GM12891 (cell line): ENCODE results near the gene ECHDC3.
A peak's percentile ranks its signal among the peaks of the same experiment; 100 is the strongest.

Source experiments
- DNase-seq: peaks from one replicate; pipeline ENCODE4 v3.0.0; 2011; ENCODE audit warnings: low spot score; ENCODE audit not compliant: insufficient read length
- FAIRE-seq: peaks from 2 replicates; lab custom pipeline; 2011; peaks lifted over from hg19 to GRCh38; lab: Jason Lieb, UNC
- PAX5 ChIP-seq: IDR thresholded peaks from 2 replicates; pipeline ENCODE4 v1.6.1; 2011; ENCODE audit warnings: low read length, moderate library complexity, mild to moderate bottlenecking; ENCODE audit not compliant: insufficient read depth, severe bottlenecking
- POLR2A ChIP-seq: IDR thresholded peaks from 2 replicates; pipeline ENCODE4 v1.6.1; 2011; ENCODE audit warnings: low read depth, low read length, control low read depth
- POLR2AphosphoS5 ChIP-seq: IDR thresholded peaks from 2 replicates; pipeline ENCODE4 v1.6.1; 2011; ENCODE audit warnings: low read depth, low read length, control low read depth
- POU2F2 ChIP-seq: IDR thresholded peaks from 2 replicates; pipeline ENCODE4 v1.6.1; 2011; ENCODE audit warnings: low read depth, mild to moderate bottlenecking, control low read depth, low read length, moderate library complexity
- SPI1 ChIP-seq: IDR thresholded peaks from 2 replicates; pipeline ENCODE4 v1.6.1; 2011; ENCODE audit warnings: low read depth, low read length, control low read depth
- TAF1 ChIP-seq: IDR thresholded peaks from 2 replicates; pipeline ENCODE4 v1.6.1; 2011; ENCODE audit warnings: low read depth, low read length, control low read depth

Gene ECHDC3

GRCh38 chr10:11776080-11776479 lies 33.9 kb downstream of the ECHDC3 start:
- DNase-seq (no peak), FAIRE-seq (no peak)
- TF ChIP-seq POLR2AphosphoS5 (no peak), TAF1 (no peak)

DNA sequence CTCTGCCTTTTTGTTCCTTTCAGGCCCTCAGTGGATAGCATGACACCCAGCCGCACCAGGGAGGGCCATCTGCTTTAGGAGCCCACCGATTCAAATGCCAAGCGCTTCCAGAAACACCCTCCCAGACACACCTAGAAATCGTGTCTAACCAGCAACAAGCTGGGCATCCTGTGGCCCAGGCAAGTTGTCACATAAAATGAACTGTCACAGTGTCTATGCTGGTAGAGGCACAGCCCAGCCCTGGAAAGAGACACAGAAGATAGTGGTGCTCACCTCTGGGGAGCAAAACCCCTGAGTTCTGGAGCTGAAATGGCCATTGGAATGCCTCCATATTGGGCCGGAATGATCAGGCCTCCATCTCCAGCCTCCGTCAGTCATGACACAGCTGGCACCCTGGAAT lies 38.9 kb downstream of the ECHDC3 start:
- no peak for TF ChIP-seq POU2F2
- FAIRE-seq = no peak

DNA sequence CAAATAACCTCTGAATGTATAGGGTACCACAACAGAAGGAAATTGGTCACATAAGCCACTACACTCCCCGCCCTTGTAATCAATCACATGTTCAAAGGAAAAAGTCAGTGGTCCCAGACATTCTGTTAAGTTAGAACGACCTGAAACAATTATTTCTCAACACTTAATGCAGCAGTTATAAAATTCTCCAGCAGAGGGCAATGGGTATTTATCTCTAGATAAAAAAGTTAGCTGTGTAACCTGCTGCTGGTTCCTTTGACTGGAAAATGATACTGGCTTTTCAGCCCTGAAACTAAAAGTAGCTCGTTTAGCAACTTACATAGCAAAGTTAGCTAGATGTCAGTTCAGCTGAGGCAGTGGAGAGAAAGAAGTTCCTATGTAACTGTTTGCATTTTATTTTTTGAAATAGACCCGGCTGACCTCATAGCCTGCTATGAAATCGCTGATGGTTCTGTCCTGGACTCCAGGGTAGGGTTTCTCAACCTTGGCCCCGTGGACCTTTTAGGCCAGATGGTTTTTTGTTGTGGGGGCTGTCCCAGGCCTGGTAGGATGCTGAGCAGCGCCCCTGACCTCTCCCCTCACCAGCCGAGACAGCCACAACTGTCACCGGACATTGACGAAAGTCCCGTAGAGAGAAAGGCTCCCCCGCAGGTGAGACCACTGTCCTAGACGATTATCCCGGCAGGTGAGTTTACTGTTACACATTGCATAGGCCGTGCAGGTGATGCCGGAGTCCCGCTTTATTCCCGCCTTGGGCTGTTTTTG lies 40.8 kb downstream of the ECHDC3 start:
- TF ChIP-seq POU2F2 (no peak), PAX5 (no peak), POLR2A (no peak), SPI1 (no peak), TAF1 (no peak), POLR2AphosphoS5 (no peak)
- DNase-seq = peak; percentile 58
- peak; percentile 33 for FAIRE-seq

More for the DNA sequence above, 38.9 kb downstream of the ECHDC3 start:
- DNase-seq = no peak

- FAIRE-seq = no peak
- no peak for TF ChIP-seq SPI1
- no peak for TF ChIP-seq POLR2A
- TF ChIP-seq TAF1 = no peak
- DNase-seq = no peak
Measured at GRCh38 chr10:11783558-11783865, 41.3 kb downstream of the ECHDC3 start.

- TF ChIP-seq PAX5 (no peak), POLR2AphosphoS5 (no peak), TAF1 (no peak), SPI1 (no peak), POLR2A (no peak), POU2F2 (no peak)
- DNase-seq = no peak
- no peak for FAIRE-seq
Measured at GRCh38 chr10:11787374-11787773, 45.2 kb downstream of the ECHDC3 start.

- no peak for FAIRE-seq
- DNase-seq = no peak
- TF ChIP-seq POLR2AphosphoS5 (no peak), PAX5 (no peak), TAF1 (no peak), POU2F2 (no peak), SPI1 (no peak), POLR2A (no peak)
Measured at GRCh38 chr10:11787846-11788245, 45.7 kb downstream of the ECHDC3 start.

DNA sequence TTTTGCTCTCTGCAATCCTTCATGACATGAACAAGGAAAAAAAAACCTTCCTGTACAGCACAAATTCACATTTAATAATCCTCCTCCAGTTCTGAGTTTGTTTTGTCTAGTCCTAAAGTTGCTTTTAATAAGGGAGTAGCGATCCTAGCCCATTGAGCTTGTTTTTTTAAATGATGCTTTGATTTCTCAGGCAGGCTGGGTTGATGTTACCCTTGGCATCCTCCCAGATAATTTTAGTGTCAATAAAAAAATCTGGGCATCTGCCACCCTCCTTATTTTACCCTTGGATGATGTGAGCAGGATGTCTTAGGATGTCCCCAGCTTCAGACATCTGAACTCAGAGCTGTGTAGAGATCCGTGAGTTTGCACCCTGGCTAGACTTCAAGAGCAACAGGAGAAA lies 47.1 kb downstream of the ECHDC3 start:
- DNase-seq = no peak
- FAIRE-seq = no peak
- no peak for TF ChIP-seq POLR2A
- no peak for TF ChIP-seq SPI1
- TF ChIP-seq POU2F2 = no peak
- TF ChIP-seq TAF1 = no peak
- TF ChIP-seq PAX5 = no peak
- no peak for TF ChIP-seq POLR2AphosphoS5

DNA sequence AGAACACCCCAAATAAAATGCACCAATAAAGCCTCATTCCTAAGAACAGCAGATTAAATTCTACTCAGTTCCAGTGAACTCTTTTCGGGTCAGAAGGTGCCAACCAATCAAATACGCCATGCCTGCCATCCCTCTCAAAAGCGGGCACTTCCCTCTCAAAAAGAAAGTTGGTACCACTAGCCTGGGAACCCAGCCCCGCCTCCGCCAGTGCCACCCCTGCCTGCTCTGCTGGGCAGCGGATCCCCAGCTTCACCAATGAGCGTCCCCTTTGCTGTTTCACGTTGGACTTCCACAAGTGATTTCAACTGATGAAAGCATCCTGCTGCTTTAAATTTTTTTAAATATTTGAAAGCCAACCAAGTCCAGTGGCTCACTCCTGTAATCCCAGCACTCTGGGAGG lies 47.8 kb downstream of the ECHDC3 start:
- DNase-seq = no peak
- FAIRE-seq = no peak
- TF ChIP-seq SPI1 (no peak), PAX5 (no peak), POLR2AphosphoS5 (no peak), POU2F2 (no peak), TAF1 (no peak), POLR2A (no peak)

DNA sequence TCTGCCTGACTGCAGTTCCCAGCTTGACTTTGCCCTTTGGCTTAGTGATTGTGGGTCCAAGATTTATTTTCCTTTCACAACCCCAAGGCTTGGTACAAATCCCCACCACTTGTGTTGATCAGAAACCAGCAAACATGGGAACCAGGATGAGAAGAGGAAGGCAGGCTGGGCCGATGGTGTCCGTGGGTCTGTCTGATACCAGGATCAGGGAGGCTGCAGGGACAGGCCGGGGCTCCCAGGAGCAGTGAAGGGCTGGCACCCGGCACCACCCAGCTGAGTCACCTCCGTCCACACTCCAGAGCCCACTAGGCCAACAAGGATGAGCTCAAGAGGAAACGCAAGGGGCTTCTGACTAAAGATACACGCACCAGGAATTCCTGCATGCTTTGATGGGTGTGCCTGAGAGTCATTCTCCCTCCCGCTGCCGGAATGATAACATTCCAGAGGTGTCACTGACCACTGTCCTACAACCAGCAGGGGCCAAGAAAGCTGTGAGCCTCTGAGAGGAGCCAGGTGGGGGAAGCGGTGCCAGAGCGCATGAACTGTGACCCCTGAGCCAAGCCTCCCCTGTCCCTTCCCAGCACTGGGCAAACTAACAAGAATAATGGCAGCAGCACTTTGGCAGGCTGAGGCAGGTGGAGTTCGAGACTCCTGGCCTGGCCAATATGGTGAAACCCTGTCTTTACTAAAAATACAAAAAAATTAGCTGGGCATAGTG lies 51.7 kb downstream of the ECHDC3 start:
- TF ChIP-seq PAX5 (no peak), POLR2A (no peak), SPI1 (no peak), TAF1 (no peak), POU2F2 (no peak), POLR2AphosphoS5 (no peak)
- DNase-seq (no peak), FAIRE-seq (no peak)

DNA sequence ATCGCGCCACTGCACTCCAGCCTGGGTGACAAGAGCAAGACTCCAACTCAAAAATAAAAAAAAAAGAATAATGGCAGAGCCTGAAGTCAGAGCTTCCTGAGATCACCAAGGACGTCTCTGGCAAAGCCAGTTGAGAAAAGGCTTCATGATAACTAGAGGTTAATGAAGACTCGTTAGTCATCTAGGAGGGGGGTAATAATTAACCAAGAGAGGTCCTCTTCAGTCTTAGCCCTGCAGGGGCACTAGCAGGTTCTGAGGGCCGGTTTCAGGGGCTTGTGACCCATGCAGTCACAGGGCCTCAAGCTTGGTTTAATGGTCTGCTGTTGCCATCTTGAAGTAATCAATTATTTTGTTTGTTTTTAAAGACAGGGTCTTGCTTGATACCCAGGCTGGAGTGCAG lies 52.4 kb downstream of the ECHDC3 start:
- TF ChIP-seq POLR2A (no peak), TAF1 (no peak), PAX5 (no peak)
- DNase-seq = no peak
- FAIRE-seq = no peak
